ENCODE results near the gene OLFML2B. TPM values are rescaled to one million over a fixed set of nuclear protein-coding genes. Genes with fewer than 3 reads are reported as not detected.

Gene OLFML2B
- total and polyA plus RNA-seq, 2 of the 4 experiments (the other 2 are of a cell fraction): 0.36 to 0.74 TPM

DNA sequence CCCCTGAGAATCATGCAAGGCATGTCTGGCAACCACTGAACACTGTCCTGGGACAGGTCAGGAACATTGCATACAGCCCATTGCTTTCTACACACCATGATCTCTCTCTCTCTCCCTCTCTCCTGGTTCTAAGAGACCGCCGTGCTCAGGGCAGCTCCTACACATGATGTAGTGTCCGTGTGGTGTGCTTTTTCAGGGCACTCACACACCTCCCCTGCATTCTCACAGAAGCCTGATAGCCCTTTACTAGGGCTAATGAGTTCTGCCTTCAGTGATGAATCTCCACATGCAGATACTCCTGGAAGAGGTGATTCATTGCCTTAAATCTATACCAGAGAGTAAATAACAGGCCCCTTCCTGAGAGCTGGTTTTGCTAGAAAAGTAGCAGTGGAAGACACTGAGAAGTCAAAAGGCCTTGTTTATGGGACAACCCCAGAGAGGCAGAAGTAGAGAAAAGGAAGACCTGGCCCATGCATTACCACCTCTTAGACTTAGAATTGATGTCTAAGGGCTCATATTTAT lies 7.2 kb upstream of the OLFML2B start:
- DNase-seq (no peak), ATAC-seq (ENCODE audit: low read depth) (no peak; the same call in 1 of the 2 replicates)
- no peak overlapping the region for H4K91ac ChIP-seq (ENCODE audit: insufficient read depth, low read depth, low read length)
- no peak overlapping the region for H3K18ac ChIP-seq (ENCODE audit: low read depth, low read length)
- H2AK9ac ChIP-seq (replicated peaks; ENCODE audit: low read depth, low read length, poor library complexity): no peak overlapping the region
- ChIA-PET CTCF (no interaction called here), POLR2A (ENCODE audit: unreplicated experiment) (no interaction called here)
- H3K4me3 ChIP-seq (ENCODE audit: insufficient read depth, low read depth, low read length): no peak overlapping the region
- WGBS, 2 experiments (ENCODE audit: extremely low coverage in 2 of 2, insufficient read length in 1 of 2): no CpG with 5 or more reads among the region's 3 CpGs
- no peak overlapping the region for H3K14ac ChIP-seq (replicated peaks; ENCODE audit: low read depth, low read length)
- no peak overlapping the region for H3K23ac ChIP-seq (ENCODE audit: low read depth, low read length)
- peaks cover 21% of the 10 kb centered on the region for H3K27me3 ChIP-seq (ENCODE audit: control insufficient read depth, insufficient read depth, low read length)
- no peak overlapping the region for H2AK5ac ChIP-seq (ENCODE audit: low read depth, low read length)
- H3K9ac ChIP-seq (ENCODE audit: low read depth, low read length): no peak overlapping the region
- no peaks in the 10 kb centered on the region for H3K9me1 ChIP-seq (ENCODE audit: insufficient read depth, low read length)
- H2BK5ac ChIP-seq (ENCODE audit: low read depth, low read length, poor library complexity, severe bottlenecking): no peak overlapping the region
- in situ Hi-C loops (cut with MboI; ENCODE audit: low sequenced_read_pairs) (no loop called here), intact Hi-C loops (cut with micrococcal nuclease) (no loop called here), dilution Hi-C loops (cut with HindIII; ENCODE audit: low sequenced_read_pairs, unreplicated experiment) (no loop called here)
- no peak overlapping the region for H2BK120ac ChIP-seq (ENCODE audit: low read depth, low read length)
- TF ChIP-seq RCOR1 (IDR thresholded peaks at IDR 0.05; ENCODE audit: insufficient replicate concordance, low read length) (no peak), RFX5 (IDR thresholded peaks at IDR 0.05; ENCODE audit: low read depth, low read length) (no peak), CEBPB (IDR thresholded peaks at IDR 0.05; ENCODE audit: low read depth, low read length) (no peak), RAD21 (IDR thresholded peaks at IDR 0.05; ENCODE audit: low read length) (no peak), MAFK (IDR thresholded peaks at IDR 0.05; ENCODE audit: low read depth, low read length) (no peak), MAZ (IDR thresholded peaks at IDR 0.05; ENCODE audit: borderline replicate concordance, low read depth, low read length) (no peak), CTCF (conservative IDR thresholded peaks at IDR 0.05; ENCODE audit: low read depth, low read length) (no peak), MXI1 (IDR thresholded peaks at IDR 0.05; ENCODE audit: borderline replicate concordance, low read depth, low read length) (no peak), SMC3 (IDR thresholded peaks at IDR 0.05; ENCODE audit: low read depth, low read length) (no peak), USF2 (IDR thresholded peaks at IDR 0.05; ENCODE audit: low read depth, low read length) (no peak), POLR2A (IDR thresholded peaks at IDR 0.05; ENCODE audit: low read depth, low read length) (no peak), FOS (IDR thresholded peaks at IDR 0.05; ENCODE audit: low read depth, low read length) (no peak)
- TF ChIP-seq, protein P1, sequence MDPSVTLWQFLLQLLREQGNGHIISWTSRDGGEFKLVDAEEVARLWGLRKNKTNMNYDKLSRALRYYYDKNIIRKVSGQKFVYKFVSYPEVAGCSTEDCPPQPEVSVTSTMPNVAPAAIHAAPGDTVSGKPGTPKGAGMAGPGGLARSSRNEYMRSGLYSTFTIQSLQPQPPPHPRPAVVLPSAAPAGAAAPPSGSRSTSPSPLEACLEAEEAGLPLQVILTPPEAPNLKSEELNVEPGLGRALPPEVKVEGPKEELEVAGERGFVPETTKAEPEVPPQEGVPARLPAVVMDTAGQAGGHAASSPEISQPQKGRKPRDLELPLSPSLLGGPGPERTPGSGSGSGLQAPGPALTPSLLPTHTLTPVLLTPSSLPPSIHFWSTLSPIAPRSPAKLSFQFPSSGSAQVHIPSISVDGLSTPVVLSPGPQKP (IDR thresholded peaks at IDR 0.05; ENCODE audit: borderline replicate concordance, low read depth, low read length): no peak
- no peak overlapping the region for H4K8ac ChIP-seq (ENCODE audit: low read depth in 2 of 2, low read length in 2 of 2)
- no peak overlapping the region for H2BK20ac ChIP-seq (ENCODE audit: low read depth, low read length)
- 0 out of 2 replicates have a peak, but pooled peaks cover 2% of the 10 kb centered on the region for H3K9me3 ChIP-seq (ENCODE audit: control insufficient read depth, insufficient read depth, low read length)
- H4K20me1 ChIP-seq (ENCODE audit: insufficient read depth, low read length): no peaks in the 10 kb centered on the region
- H3K4me1 ChIP-seq (ENCODE audit: control insufficient read depth, insufficient read depth, low read length): no peaks in the 10 kb centered on the region
- no peak overlapping the region for H2BK15ac ChIP-seq (ENCODE audit: low read depth, low read length)
- no peak overlapping the region for H2AFZ ChIP-seq (replicated peaks; ENCODE audit: low read length, poor library complexity)
- H3K4me2 ChIP-seq (ENCODE audit: low read depth, low read length): no peak overlapping the region
- H4K5ac ChIP-seq (ENCODE audit: low read depth, low read length): no peak overlapping the region
- no peaks in the 10 kb centered on the region for H3K36me3 ChIP-seq (ENCODE audit: control insufficient read depth, insufficient read depth, low read length)
- no peak overlapping the region for H3K4ac ChIP-seq (ENCODE audit: low read depth, low read length)
- no peaks in the 10 kb centered on the region for H3K79me1 ChIP-seq (ENCODE audit: low read depth in 1 of 2, low read length in 2 of 2)
- no peak overlapping the region for H3K56ac ChIP-seq (ENCODE audit: extremely low read depth, insufficient read depth, low read length)
- no peak overlapping the region for H3K27ac ChIP-seq (ENCODE audit: insufficient read depth, low read length)
- BruUV-seq (replicated peaks): no TSS peak

Data from IMR-90 (cell line).